HCT116 (cell line): Measurements from ENCODE around the gene MCM9. TPM values are rescaled to one million over a fixed set of nuclear protein-coding genes. Genes with fewer than 3 reads are reported as not detected.

Experiments
- ATAC-seq: fragments of 200-7000 bp; cut with Tn5 transposase; 2 replicates; pipeline ENCODE4 v1.9.1; 2020; ENCODE audit warnings: mild to moderate bottlenecking, moderate library complexity
- Bru-seq: library from RNA; stranded (reverse); fragments of 400-500 nt; gene quantifications from one replicate; lab custom pipeline; 2021; lab: Mats Ljungman, UMichigan
- BruChase-seq, 2 experiments: library from RNA; stranded (reverse); fragments of 400-500 nt; gene quantifications; one replicate each; lab custom pipeline; 2021; lab: Mats Ljungman, UMichigan
- BruUV-seq: library from RNA; stranded (reverse); fragments of 400-500 nt; replicated peaks from 2 replicates; lab custom pipeline; 2021; lab: Mats Ljungman, UMichigan
- CTCF ChIA-PET: fragments of 300-600 bp; sonication (Branson Sonifier 250); formaldehyde crosslinking; loops from one replicate; lab custom pipeline; 2021; ENCODE audit warnings: antibody characterized with exemption; lab: Charles Lee
- POLR2A ChIA-PET: fragments of 300-600, 350-600 bp; sonication (Branson Sonifier 250); formaldehyde crosslinking; loops from one replicate; lab custom pipeline; 2021; ENCODE audit warnings: antibody characterized with exemption; lab: Charles Lee
- RAD21 ChIA-PET, 2 experiments: fragments of 300-600 bp; sonication (Branson Sonifier 250); formaldehyde crosslinking; loops; one replicate each; lab custom pipeline; 2023; ENCODE audit warnings: low total read pairs in 2 of 2; ENCODE audit not compliant: uncharacterized antibody in 2 of 2, unreplicated experiment in 2 of 2, low non-redundant PET in 1 of 2; lab: Charles Lee
- DNase-seq: peaks from one replicate; pipeline ENCODE4 v3.0.0-alpha.2; 2010; ENCODE audit warnings: low read depth, low spot score
- H2AFZ ChIP-seq: fragments of 200-600 bp; shearing (Covaris generic), sonication (generic); 2 replicates; pipeline ENCODE4 v1.6.1; 2017; ENCODE audit warnings: low read depth, mixed run types, mixed read lengths, antibody characterized with exemption, low read length; ENCODE audit not compliant: poor library complexity, severe bottlenecking
- H3K27ac ChIP-seq: 2 replicates; pipeline ENCODE4 v1.5.1; 2012; ENCODE audit warnings: low read depth, low read length
- H3K27me3 ChIP-seq: fragments of 200-600 bp; sonication (generic); 2 replicates; pipeline ENCODE4 v1.6.1; 2016; ENCODE audit warnings: mixed run types, low read length, mixed read lengths; ENCODE audit not compliant: insufficient read depth
- H3K36me3 ChIP-seq, 2 experiments: fragments of 200-500 bp in 1 of 2; fragments of 200-600 bp in 1 of 2; sonication (Bioruptor generic) in 1 of 2; sonication (generic) in 1 of 2; 2 replicates each; pipeline versions ENCODE4 v1.5.1 to v1.6.1; 2014 to 2016; ENCODE audit warnings: low read length in 2 of 2, inconsistent platforms in 1 of 2, mixed read lengths in 1 of 2, mixed run types in 1 of 2; ENCODE audit not compliant: insufficient read depth in 2 of 2, control insufficient read depth in 1 of 2
- H3K4me1 ChIP-seq, 2 experiments: fragments of 200-600 bp in 1 of 2; sonication (generic) in 1 of 2; 2 replicates each; pipeline versions ENCODE4 v1.5.1 to v1.6.1; 2012 to 2017; ENCODE audit warnings: low read length in 2 of 2, inconsistent platforms in 1 of 2, mild to moderate bottlenecking in 1 of 2, mixed read lengths in 1 of 2, mixed run types in 1 of 2, moderate library complexity in 1 of 2; ENCODE audit not compliant: insufficient read depth in 2 of 2, control insufficient read depth in 1 of 2
- H3K4me2 ChIP-seq: fragments of 200-600 bp; sonication (generic); 2 replicates; pipeline ENCODE4 v1.6.1; 2017; ENCODE audit warnings: mixed run types, low read length, mixed read lengths
- H3K4me3 ChIP-seq, 2 experiments: fragments of 200-600 bp in 1 of 2; sonication (generic) in 1 of 2; replicated peaks in 1 of 2; 2 replicates each; pipeline ENCODE4 v1.5.1; 2011 to 2016; ENCODE audit warnings: low read length in 2 of 2, control low read depth in 1 of 2, low read depth in 1 of 2, mild to moderate bottlenecking in 1 of 2, mixed read lengths in 1 of 2, mixed run types in 1 of 2
- H3K79me2 ChIP-seq: fragments of 200-600 bp; sonication (generic); 2 replicates; pipeline ENCODE4 v1.6.1; 2017; ENCODE audit warnings: mild to moderate bottlenecking, mixed run types, low read length, moderate library complexity, mixed read lengths; ENCODE audit not compliant: insufficient read depth
- H3K9ac ChIP-seq: fragments of 200-600 bp; sonication (generic); 2 replicates; pipeline ENCODE4 v1.6.1; 2016; ENCODE audit warnings: low read length, mixed read lengths
- H3K9me2 ChIP-seq: fragments of 200-600 bp; sonication (generic), shearing (Covaris generic); 2 replicates; pipeline ENCODE4 v1.6.1; 2017; ENCODE audit warnings: mixed run types, mild to moderate bottlenecking, moderate library complexity; ENCODE audit not compliant: insufficient read depth
- H3K9me3 ChIP-seq, 2 experiments: fragments of 200-500 bp in 1 of 2; fragments of 200-600 bp in 1 of 2; sonication (Bioruptor generic) in 1 of 2; sonication (generic) in 1 of 2; 2 replicates each; pipeline ENCODE4 v1.6.1; 2014 to 2017; ENCODE audit warnings: low read length in 2 of 2, mixed read lengths in 2 of 2, inconsistent platforms in 1 of 2, low read depth in 1 of 2, mild to moderate bottlenecking in 1 of 2, mixed run types in 1 of 2, moderate library complexity in 1 of 2; ENCODE audit not compliant: control insufficient read depth in 1 of 2, insufficient read depth in 1 of 2
- H4K20me1 ChIP-seq: fragments of 200-600 bp; sonication (generic), shearing (Covaris generic); 2 replicates; pipeline ENCODE4 v1.6.1; 2017; ENCODE audit warnings: mixed run types, mild to moderate bottlenecking, moderate library complexity; ENCODE audit not compliant: insufficient read depth
- EGR1 ChIP-seq: IDR thresholded peaks from 2 replicates; pipeline ENCODE4 v1.6.1; 2012; ENCODE audit warnings: low read depth
- ELF1 ChIP-seq: IDR thresholded peaks from 2 replicates; pipeline ENCODE4 v1.6.1; 2012; ENCODE audit warnings: low read depth, borderline replicate concordance
- JUND ChIP-seq: IDR thresholded peaks from 2 replicates; pipeline ENCODE4 v1.6.1; 2012
- MAX ChIP-seq: IDR thresholded peaks from 2 replicates; pipeline ENCODE4 v1.6.1; 2012
- POLR2A ChIP-seq: IDR thresholded peaks from 2 replicates; pipeline ENCODE4 v1.7.0; 2011; ENCODE audit warnings: borderline replicate concordance; ENCODE audit not compliant: insufficient read depth, insufficient read length; ENCODE audit errors: extremely low read depth
- POLR2AphosphoS5 ChIP-seq: IDR thresholded peaks from 2 replicates; pipeline ENCODE4 v1.6.1; 2011; ENCODE audit warnings: mild to moderate bottlenecking, low read depth, low read length, moderate library complexity
- RAD21 ChIP-seq: IDR thresholded peaks from 2 replicates; pipeline ENCODE4 v1.6.1; 2012; ENCODE audit warnings: low read depth, mild to moderate bottlenecking
- SIN3A ChIP-seq: IDR thresholded peaks from 2 replicates; pipeline ENCODE4 v1.6.1; 2012; ENCODE audit warnings: low read depth
- TCF7L2 ChIP-seq: IDR thresholded peaks from 2 replicates; pipeline ENCODE4 v1.7.0; 2011; ENCODE audit warnings: borderline replicate concordance, inconsistent platforms; ENCODE audit not compliant: insufficient read depth, insufficient read length; ENCODE audit errors: extremely low read depth
- YY1 ChIP-seq: IDR thresholded peaks from 2 replicates; pipeline ENCODE4 v1.6.1; 2011; ENCODE audit warnings: low read length, low read depth, moderate library complexity, mild to moderate bottlenecking; ENCODE audit not compliant: insufficient replicate concordance; ENCODE audit errors: extremely low read depth
- ZBTB33 ChIP-seq: IDR thresholded peaks from 2 replicates; pipeline ENCODE4 v1.6.1; 2011; ENCODE audit warnings: mild to moderate bottlenecking, low read length, moderate library complexity; ENCODE audit not compliant: insufficient replicate concordance; ENCODE audit errors: extremely low read depth
- ZFX ChIP-seq: fragments of 450-650 bp; IDR thresholded peaks from 2 replicates; pipeline ENCODE4 v1.6.1; 2017
- intact Hi-C: fragments of 100-400 bp; cut with micrococcal nuclease; formaldehyde crosslinking; loops from 2 replicates; pipeline ENCODE4 v1.10.0; 2022
- long read RNA-seq: library from polyadenylated mRNA; unstranded; transcript quantifications from one replicate; pipeline ENCODE4 v2.0.0, GENCODE V29; 2021; ENCODE audit not compliant: unreplicated experiment
- polyA plus RNA-seq: library from polyadenylated mRNA; unstranded; fragments of >200 nt; gene quantifications from 2 replicates; pipeline ENCODE4 v1.2.1, GENCODE V29; 2012; ENCODE audit warnings: missing spikeins
- total RNA-seq: library from RNA; stranded (reverse); gene quantifications from one replicate; pipeline ENCODE4 v1.2.1, GENCODE V29; 2021; ENCODE audit not compliant: unreplicated experiment

Gene MCM9
- total RNA-seq (13.6 TPM), Bru-seq, nascent RNA (percentile 74 among the genes with signal in this experiment), BruChase-seq, experiment 1, labeled RNA remaining after a 6-hour chase (percentile 58 among the genes with signal in this experiment), BruChase-seq, experiment 2, labeled RNA remaining after a 2-hour chase (percentile 62 among the genes with signal in this experiment)
- polyA plus RNA-seq: 6.5 TPM in 2 replicates
- long read RNA-seq, full-length matches to known transcripts: 3 of 17 reads
- long read RNA-seq, partial matches to known transcripts: 3 of 17 reads
- long read RNA-seq, other reads (novel, unspliced or antisense): 11 of 17 reads

- Histone ChIP-seq H3K9me3 (no peaks in the 10 kb centered on the region), H3K9ac (peak within 1 kb of the TSS; percentile 85), H3K4me1 (peaks cover 4 to 12% of the 10 kb centered on the region in 2 experiments; a peak in 3 of 4 replicates), H3K79me2 (peaks cover 18% of the 10 kb centered on the region), H3K27me3 (no peaks in the 10 kb centered on the region), H3K9me2 (no peaks in the 10 kb centered on the region), H2AFZ (peak within 1 kb of the TSS; percentile 95), H3K36me3 (peaks cover 0 to 7% of the 10 kb centered on the region in 2 experiments; a peak in 2 of 4 replicates), H3K27ac (peak within 1 kb of the TSS; percentile 84), H3K4me2 (peak within 1 kb of the TSS; percentile 97), H4K20me1 (no peaks in the 10 kb centered on the region), H3K4me3 (peak within 1 kb of the TSS; percentile 63 to 92)
- RAD21 ChIA-PET: no interaction called here
- peak; percentile 68 for DNase-seq
- ATAC-seq: peak; percentile 94
- CTCF ChIA-PET: interaction anchor here (1.2 kb wide), 1 partner anchor 34 kb away, joined by 3 read pairs; no protein-coding TSS in a partner anchor
- TF ChIP-seq ZBTB33 (no peak), ZFX (peak; percentile 78), POLR2AphosphoS5 (peak; percentile 73), SIN3A (peak; percentile 83), TCF7L2 (peak; percentile 46), JUND (no peak), POLR2A (peak; percentile 38), EGR1 (peak; percentile 87), MAX (peak; percentile 67), YY1 (peak; percentile 84), ELF1 (peak; percentile 30; the same call in 1 of the 2 replicates), RAD21 (no peak)
- intact Hi-C loops: loop anchor here (2.0 kb wide), 1 partner anchor 40 kb away; the partner anchor contains the start of gene ASF1A
- BruUV-seq: no TSS peak
- POLR2A ChIA-PET: no interaction called here
These were observed at the start of gene MCM9 for GRCh38 chr6:118934461-118935330. TSS of gene MCM9 (minus strand) at chr6:118935159. CDS start at chr6:118931723, 3,436 bp downstream.
